HAP-1 (cell line): ENCODE measurements around the gene TMEM17.

Source experiments
- DNase-seq, 2 experiments: peaks; one replicate each; pipeline ENCODE4 v3.0.0-alpha.2; 2016 to 2020; ENCODE audit warnings: low spot score in 2 of 2
- H3K27me3 ChIP-seq: fragments of 250-450 bp; sonication (Bioruptor Pico); 2 replicates; pipeline ENCODE4 v1.5.1; 2020; ENCODE audit warnings: low read depth, mild to moderate bottlenecking, moderate library complexity
- H3K36me3 ChIP-seq: fragments of 250-450 bp; sonication (Bioruptor Pico); replicated peaks from 2 replicates; pipeline ENCODE4 v1.5.1; 2020; ENCODE audit warnings: mild to moderate bottlenecking
- H3K4me1 ChIP-seq: fragments of 250-450 bp; sonication (Bioruptor Pico); 2 replicates; pipeline ENCODE4 v1.5.1; 2020; ENCODE audit warnings: mild to moderate bottlenecking
- H3K4me3 ChIP-seq: fragments of 250-450 bp; sonication (Bioruptor Pico); 2 replicates; pipeline ENCODE4 v1.5.1; 2020; ENCODE audit warnings: mild to moderate bottlenecking, moderate library complexity
- H3K9me3 ChIP-seq: fragments of 250-450 bp; sonication (Bioruptor Pico); 2 replicates; pipeline ENCODE4 v1.5.1; 2020; ENCODE audit warnings: mild to moderate bottlenecking, moderate library complexity
- in situ Hi-C: fragments of 300-500 bp; cut with MboI; formaldehyde crosslinking; loops from 3 replicates; pipeline ENCODE4 v1.14.3; 2020; ENCODE audit warnings: low sequenced_read_pairs, inconsistent platforms, mixed read lengths

TMEM17 gene

DNA sequence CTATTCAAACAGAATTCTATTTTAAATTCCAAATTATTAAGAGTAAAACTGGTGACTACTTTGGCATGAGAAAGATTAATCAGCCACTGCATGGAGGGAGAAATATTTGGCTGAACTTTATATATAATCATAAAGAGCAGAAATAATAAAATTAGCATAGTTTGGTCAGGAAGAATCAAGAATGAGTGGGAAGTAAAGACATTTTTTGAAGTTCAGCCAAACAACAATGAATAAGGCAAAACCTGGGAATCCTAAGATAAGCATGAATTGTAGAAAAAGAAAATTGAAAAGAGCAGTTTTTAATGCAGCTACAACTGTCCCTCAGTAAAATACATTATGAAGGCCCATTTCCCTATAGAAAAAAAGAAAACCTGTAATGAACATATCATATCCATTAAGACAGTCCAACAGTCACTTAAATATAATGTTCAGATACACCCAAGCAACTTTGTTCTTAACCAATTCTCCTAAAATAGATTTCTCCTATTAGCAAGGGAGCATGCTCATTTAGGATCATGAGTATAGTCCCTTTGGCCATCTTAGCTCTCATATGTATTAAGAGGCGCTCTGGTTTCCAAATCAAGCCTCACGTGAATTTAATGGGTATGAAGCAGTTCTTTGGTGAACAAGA is 6.5 kb downstream of the TMEM17 start:
- no peak for DNase-seq
- no peaks in the 10 kb centered on the region for H3K9me3 ChIP-seq
- in situ Hi-C loops: no loop called here
- no peak overlapping the region for H3K4me3 ChIP-seq
- H3K4me1 ChIP-seq: peaks cover 3% of the 10 kb centered on the region; the same call in 1 of the 2 replicates
- H3K36me3 ChIP-seq: no peaks in the 10 kb centered on the region
- no peaks in the 10 kb centered on the region for H3K27me3 ChIP-seq

DNA sequence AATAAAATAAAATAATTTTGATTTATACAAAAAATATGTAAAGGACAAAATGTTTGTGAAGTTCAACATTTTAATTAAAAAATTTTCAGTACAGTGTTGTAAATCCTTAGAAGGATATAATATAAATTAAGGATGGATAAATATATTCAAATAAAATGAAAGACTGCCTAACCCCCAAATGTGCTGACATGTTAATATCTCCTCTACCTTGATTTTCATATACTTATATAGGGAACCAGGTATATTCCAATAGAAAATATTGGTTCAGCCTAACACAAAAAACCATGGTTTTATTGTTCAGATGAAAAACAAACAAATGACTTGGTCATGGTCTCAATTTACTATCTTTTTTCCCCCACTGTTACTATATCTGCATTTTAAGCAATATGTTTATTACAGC is 7.3 kb downstream of the TMEM17 start:
- no peak for DNase-seq
- no peaks in the 10 kb centered on the region for H3K9me3 ChIP-seq
- H3K36me3 ChIP-seq: no peaks in the 10 kb centered on the region
- H3K4me1 ChIP-seq: peaks cover 3% of the 10 kb centered on the region; the same call in 1 of the 2 replicates
- no peaks in the 10 kb centered on the region for H3K27me3 ChIP-seq
- in situ Hi-C loops: no loop called here
- H3K4me3 ChIP-seq: no peak overlapping the region

DNA sequence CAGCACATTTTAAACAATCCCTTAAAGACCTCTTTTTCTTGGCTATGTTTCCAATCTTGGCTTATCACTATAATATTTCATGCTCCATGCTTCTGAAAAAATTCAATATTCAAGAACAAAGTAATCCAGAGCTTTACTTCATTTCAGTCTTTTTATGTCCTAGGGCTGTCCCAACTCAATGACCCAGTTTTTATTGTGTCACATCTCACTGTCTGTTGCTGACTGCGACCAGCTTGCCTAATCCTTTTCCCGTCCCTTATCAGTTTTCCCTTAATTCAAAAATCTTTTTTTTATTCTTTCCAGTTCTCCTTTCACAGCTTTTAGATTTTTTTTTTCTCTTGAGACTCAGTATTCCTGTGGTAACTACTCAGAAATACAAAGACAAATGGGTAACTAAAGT is 10.2 kb downstream of the TMEM17 start:
- Histone ChIP-seq H3K4me1 (peaks cover 3% of the 10 kb centered on the region; the same call in 1 of the 2 replicates), H3K4me3 (no peak overlapping the region), H3K27me3 (no peaks in the 10 kb centered on the region), H3K36me3 (no peaks in the 10 kb centered on the region), H3K9me3 (no peaks in the 10 kb centered on the region)
- in situ Hi-C loops: no loop called here
- no peak for DNase-seq

DNA sequence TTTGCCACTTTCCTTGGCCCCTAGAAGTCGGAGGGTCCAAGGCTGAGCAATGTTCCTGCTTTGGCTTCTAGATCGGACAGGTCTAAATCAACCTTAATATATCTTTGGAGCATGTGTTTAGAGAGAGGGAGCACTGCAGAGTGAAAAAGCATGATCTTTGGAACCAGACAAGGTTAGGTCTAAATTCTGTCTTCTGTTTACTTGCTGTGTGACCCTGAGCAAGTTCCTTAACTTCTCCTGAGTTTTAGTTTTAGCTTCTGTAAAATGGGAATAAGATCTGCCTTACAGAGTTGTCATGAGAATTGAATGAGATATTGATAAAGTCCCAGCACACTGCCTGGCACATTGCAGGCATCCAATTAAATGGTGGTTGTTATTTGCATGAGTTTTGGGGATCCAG is 13.9 kb downstream of the TMEM17 start:
- in situ Hi-C loops: no loop called here
- Histone ChIP-seq H3K4me3 (no peak overlapping the region), H3K9me3 (no peaks in the 10 kb centered on the region), H3K27me3 (no peaks in the 10 kb centered on the region), H3K36me3 (no peaks in the 10 kb centered on the region), H3K4me1 (peaks cover 3% of the 10 kb centered on the region; the same call in 1 of the 2 replicates)
- no peak for DNase-seq

- in situ Hi-C loops: no loop called here
- Histone ChIP-seq H3K9me3 (no peaks in the 10 kb centered on the region), H3K36me3 (no peaks in the 10 kb centered on the region), H3K4me3 (no peak overlapping the region), H3K4me1 (no peaks in the 10 kb centered on the region), H3K27me3 (no peaks in the 10 kb centered on the region)
- DNase-seq: no peak
Measured at GRCh38 chr2:62489702-62490101, 16.3 kb downstream of the TMEM17 start.

GRCh38 chr2:62489162-62489561 is 16.8 kb downstream of the TMEM17 start:
- no peaks in the 10 kb centered on the region for H3K27me3 ChIP-seq
- DNase-seq: no peak
- H3K4me1 ChIP-seq: no peaks in the 10 kb centered on the region
- H3K4me3 ChIP-seq: no peak overlapping the region
- H3K9me3 ChIP-seq: no peaks in the 10 kb centered on the region
- in situ Hi-C loops: no loop called here
- H3K36me3 ChIP-seq: no peaks in the 10 kb centered on the region

- no peak for DNase-seq
- no peak overlapping the region for H3K4me3 ChIP-seq
- no peaks in the 10 kb centered on the region; the same call in 1 of the 2 replicates for H3K27me3 ChIP-seq
- no peaks in the 10 kb centered on the region for H3K4me1 ChIP-seq
- in situ Hi-C loops: no loop called here
- no peaks in the 10 kb centered on the region for H3K36me3 ChIP-seq
- no peaks in the 10 kb centered on the region for H3K9me3 ChIP-seq
Measured at GRCh38 chr2:62486439-62486765, 19.6 kb downstream of the TMEM17 start.

DNA sequence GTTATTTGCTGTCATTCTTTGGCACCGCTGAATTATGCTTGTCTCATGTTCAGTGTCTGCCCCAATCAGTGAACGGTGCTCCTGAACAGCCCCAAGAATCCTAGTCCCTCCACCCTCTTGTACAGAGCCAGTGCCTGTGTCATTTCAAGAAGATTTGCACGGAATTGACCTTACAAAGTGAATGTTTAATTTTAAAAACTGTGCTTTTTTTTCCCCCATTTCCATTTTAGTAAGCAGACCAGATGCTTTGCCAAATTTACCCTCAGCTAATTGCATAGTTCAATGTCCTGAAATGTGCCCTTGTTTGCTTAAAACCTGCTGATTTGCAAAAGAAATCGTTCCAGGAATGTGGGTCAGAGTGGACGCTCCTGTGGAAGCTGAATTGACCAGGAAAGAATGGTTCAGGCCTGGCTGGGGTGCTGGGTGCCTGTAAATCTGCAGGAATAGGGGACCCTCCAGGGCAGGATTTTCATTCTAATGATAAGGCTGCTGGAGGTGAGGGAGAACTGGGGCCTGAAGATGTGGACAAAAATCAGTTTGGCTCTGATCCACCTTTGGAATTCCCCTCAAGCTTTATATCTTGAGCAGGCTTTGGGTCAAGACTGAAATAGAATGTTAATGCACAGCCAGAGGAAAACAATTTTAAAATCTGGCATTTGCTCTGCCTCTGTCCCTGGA is 20.1 kb downstream of the TMEM17 start:
- no peaks in the 10 kb centered on the region; the same call in 1 of the 2 replicates for H3K27me3 ChIP-seq
- H3K4me3 ChIP-seq: no peak overlapping the region
- H3K4me1 ChIP-seq: no peaks in the 10 kb centered on the region
- H3K36me3 ChIP-seq: no peaks in the 10 kb centered on the region
- H3K9me3 ChIP-seq: no peaks in the 10 kb centered on the region
- in situ Hi-C loops: no loop called here
- DNase-seq: no peak

DNA sequence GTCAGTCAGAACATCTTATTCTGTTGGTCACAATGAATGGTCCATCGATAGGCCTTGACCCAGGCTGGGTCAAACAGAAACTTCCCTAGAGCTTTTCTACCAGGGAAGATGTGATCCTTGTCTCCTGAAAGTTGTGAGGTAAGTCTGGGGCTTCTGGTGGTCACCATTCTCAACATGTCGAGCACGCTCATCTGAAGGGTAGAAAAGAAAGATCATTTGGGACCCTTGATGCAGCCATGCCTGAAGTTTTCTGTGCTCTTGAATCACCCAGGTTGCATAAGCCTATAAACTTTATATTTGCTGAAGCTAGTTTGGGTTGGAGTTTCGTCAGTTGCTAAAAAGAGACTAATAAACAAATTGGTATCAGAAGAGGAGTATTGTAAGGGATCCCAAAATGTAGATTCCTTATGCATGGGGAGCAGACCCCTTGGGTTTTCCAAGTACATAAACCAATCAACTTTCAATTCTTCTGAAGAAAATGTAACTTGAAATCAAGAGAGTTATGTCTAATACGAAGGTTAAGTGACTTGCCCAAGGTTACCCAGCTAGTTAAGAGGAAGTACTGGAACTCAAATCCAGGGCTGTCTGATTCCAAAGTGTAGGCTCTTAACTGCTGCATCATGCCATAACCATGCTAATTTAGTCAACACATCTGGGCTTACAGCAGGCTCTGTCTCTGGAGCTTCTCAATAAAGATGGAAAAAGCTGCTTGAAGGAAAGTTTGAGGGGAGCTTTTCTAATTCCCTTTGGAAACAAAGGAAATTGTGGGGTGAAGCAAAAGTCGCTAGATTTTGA is 23.2 kb downstream of the TMEM17 start:
- DNase-seq: no peak
- Histone ChIP-seq H3K9me3 (no peaks in the 10 kb centered on the region), H3K4me3 (no peak overlapping the region), H3K4me1 (peaks cover 5% of the 10 kb centered on the region), H3K27me3 (no peaks in the 10 kb centered on the region; the same call in 1 of the 2 replicates), H3K36me3 (no peaks in the 10 kb centered on the region)
- in situ Hi-C loops: no loop called here

DNA sequence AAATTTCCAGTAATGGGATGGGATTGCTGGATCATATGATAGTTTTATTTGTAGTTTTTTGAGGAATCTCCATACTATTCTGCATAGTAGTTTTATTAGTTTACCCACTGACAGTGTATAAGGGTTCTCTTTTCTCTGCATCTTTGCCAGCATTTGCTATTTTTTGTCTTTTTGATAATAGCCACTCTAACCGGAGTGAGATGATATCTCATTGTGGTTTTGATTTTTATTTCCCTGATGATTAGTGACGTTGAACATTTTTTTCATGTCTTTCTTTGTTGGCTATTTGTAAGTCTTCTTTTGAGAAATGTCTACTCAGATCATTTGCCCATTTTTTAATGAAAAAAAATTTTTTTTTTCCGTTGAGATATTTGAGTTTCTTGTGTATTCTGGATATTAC is 26.1 kb downstream of the TMEM17 start:
- no peaks in the 10 kb centered on the region; the same call in 1 of the 2 replicates for H3K27me3 ChIP-seq
- no peaks in the 10 kb centered on the region for H3K9me3 ChIP-seq
- no peak for DNase-seq
- H3K4me1 ChIP-seq: peaks cover 5% of the 10 kb centered on the region
- no peaks in the 10 kb centered on the region for H3K36me3 ChIP-seq
- in situ Hi-C loops: no loop called here
- no peak overlapping the region for H3K4me3 ChIP-seq

GRCh38 chr2:62478093-62478580 is 27.9 kb downstream of the TMEM17 start:
- in situ Hi-C loops: no loop called here
- peaks cover 5% of the 10 kb centered on the region for H3K4me1 ChIP-seq
- H3K36me3 ChIP-seq: no peaks in the 10 kb centered on the region
- H3K4me3 ChIP-seq: no peak overlapping the region
- H3K9me3 ChIP-seq: no peaks in the 10 kb centered on the region
- DNase-seq: no peak
- H3K27me3 ChIP-seq: no peaks in the 10 kb centered on the region; the same call in 1 of the 2 replicates

DNA sequence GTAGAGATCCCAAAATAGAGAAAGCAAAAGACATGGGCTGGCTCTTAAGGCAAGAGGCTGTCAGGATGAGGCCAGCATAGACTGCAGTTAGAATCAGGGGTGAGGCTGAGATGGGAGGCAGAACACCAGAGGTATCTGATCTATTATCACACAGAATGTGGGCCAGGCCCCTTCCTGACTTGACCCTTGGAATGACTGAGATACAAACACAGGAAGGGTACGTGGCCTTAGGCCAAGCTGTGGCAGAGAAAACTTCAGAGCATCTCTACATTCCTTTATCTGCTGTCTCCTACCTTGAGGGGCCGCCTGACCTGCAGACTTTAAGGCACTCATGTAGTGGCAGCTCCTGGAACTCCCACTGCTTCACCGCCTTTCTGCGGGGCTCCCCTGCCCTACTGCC is 28.4 kb downstream of the TMEM17 start:
- peaks cover 5% of the 10 kb centered on the region for H3K4me1 ChIP-seq
- no peaks in the 10 kb centered on the region for H3K36me3 ChIP-seq
- no peaks in the 10 kb centered on the region for H3K9me3 ChIP-seq
- H3K4me3 ChIP-seq: no peak overlapping the region
- DNase-seq: no peak
- H3K27me3 ChIP-seq: no peaks in the 10 kb centered on the region; the same call in 1 of the 2 replicates
- in situ Hi-C loops: no loop called here

- no peak for DNase-seq
- Histone ChIP-seq H3K4me3 (no peak overlapping the region), H3K27me3 (no peaks in the 10 kb centered on the region), H3K9me3 (no peaks in the 10 kb centered on the region), H3K4me1 (peaks cover 2% of the 10 kb centered on the region), H3K36me3 (no peaks in the 10 kb centered on the region)
- in situ Hi-C loops: no loop called here
Measured at GRCh38 chr2:62475172-62476011, 30.6 kb downstream of the TMEM17 start.
